ENCODE measurements around the gene IKZF1. TPM values are rescaled to one million over a fixed set of nuclear protein-coding genes. Genes with fewer than 3 reads are reported as not detected.

The IKZF1 gene
- total RNA-seq, 1 experiment from 2014 or later = 0.77 TPM

GRCh38 chr7:50405221-50405620 is 100.7 kb downstream of the IKZF1 start:
- H3K27ac ChIP-seq (ENCODE audit: low read length) = no peak overlapping the region
- ATAC-seq = no peak
- ChIA-PET POLR2A (no interaction called here), CTCF (no interaction called here)
- in situ Hi-C loops (cut with HindIII; ENCODE audit: low pct_unique_long_range_greater_than_20kb, low sequenced_read_pairs) = no loop called here
- H3K4me3 ChIP-seq (ENCODE audit: low read depth in 2 of 2, low read length in 2 of 2) = no peak overlapping the region
- no peaks in the 10 kb centered on the region for H3K4me1 ChIP-seq (ENCODE audit: control insufficient read depth, insufficient read depth, low read length)
- H3K9me3 ChIP-seq (ENCODE audit: control insufficient read depth, insufficient read depth, low read depth, low read length) = no peaks in the 10 kb centered on the region
- no peak for TF ChIP-seq CTCF (IDR thresholded peaks at IDR 0.05)
- TF ChIP-seq TCF7L2 (IDR thresholded peaks at IDR 0.05; ENCODE audit: low read depth, low read length) = no peak
- no peak for TF ChIP-seq POLR2AphosphoS5 (IDR thresholded peaks at IDR 0.05; ENCODE audit: low read depth, low read length)
- TF ChIP-seq REST (IDR thresholded peaks at IDR 0.05; ENCODE audit: insufficient read depth in 1 of 2, low read depth in 2 of 2, low read length in 1 of 2) = no peak
- no peak for TF ChIP-seq SIN3A (IDR thresholded peaks at IDR 0.05; ENCODE audit: borderline replicate concordance, insufficient read depth, low read depth, low read length)
- H3K36me3 ChIP-seq (ENCODE audit: control insufficient read depth, insufficient read depth, low read length) = no peaks in the 10 kb centered on the region
- H3K27me3 ChIP-seq (ENCODE audit: control insufficient read depth, insufficient read depth, low read length) = peaks cover 26% of the 10 kb centered on the region
- intact Hi-C loops (cut with micrococcal nuclease; ENCODE audit: unreplicated experiment) = no loop called here
- DNase-seq (ENCODE audit: low read depth, low spot score) = no peak
- BruUV-seq (replicated peaks) = no TSS peak

- H3K36me3 ChIP-seq (ENCODE audit: control insufficient read depth, insufficient read depth, low read length) = no peaks in the 10 kb centered on the region
- ChIA-PET CTCF (interaction anchor here (1.4 kb wide), 1 partner anchor 11 kb away, joined by 5 read pairs; no protein-coding TSS in a partner anchor), POLR2A (no interaction called here)
- no TSS peak for BruUV-seq (replicated peaks)
- H3K4me1 ChIP-seq (ENCODE audit: control insufficient read depth, insufficient read depth, low read length) = no peaks in the 10 kb centered on the region
- in situ Hi-C loops (cut with HindIII; ENCODE audit: low pct_unique_long_range_greater_than_20kb, low sequenced_read_pairs) (no loop called here), intact Hi-C loops (cut with micrococcal nuclease; ENCODE audit: unreplicated experiment) (no loop called here)
- TF ChIP-seq REST (IDR thresholded peaks at IDR 0.05; ENCODE audit: insufficient read depth in 1 of 2, low read depth in 2 of 2, low read length in 1 of 2) = no peak
- TF ChIP-seq CTCF (IDR thresholded peaks at IDR 0.05) = no peak
- TF ChIP-seq POLR2AphosphoS5 (IDR thresholded peaks at IDR 0.05; ENCODE audit: low read depth, low read length) = no peak
- TF ChIP-seq TCF7L2 (IDR thresholded peaks at IDR 0.05; ENCODE audit: low read depth, low read length) = no peak
- no peak for TF ChIP-seq SIN3A (IDR thresholded peaks at IDR 0.05; ENCODE audit: borderline replicate concordance, insufficient read depth, low read depth, low read length)
- no peak for DNase-seq (ENCODE audit: low read depth, low spot score)
- H3K27ac ChIP-seq (ENCODE audit: low read length) = no peak overlapping the region
- peaks cover 21% of the 10 kb centered on the region for H3K27me3 ChIP-seq (ENCODE audit: control insufficient read depth, insufficient read depth, low read length)
- no peaks in the 10 kb centered on the region for H3K9me3 ChIP-seq (ENCODE audit: control insufficient read depth, insufficient read depth, low read depth, low read length)
- no peak overlapping the region for H3K4me3 ChIP-seq (ENCODE audit: low read depth in 2 of 2, low read length in 2 of 2)
- ATAC-seq = no peak
Measured at GRCh38 chr7:50406935-50407334, 102.4 kb downstream of the IKZF1 start.
